ENCODE measurements around the gene PLEKHA8.
"Not testable (repeated sequence)": the region's sequence is repeated elsewhere in the genome, so short reads cannot be mapped to it uniquely, and the experiment has no call there.

PLEKHA8 gene

DNA sequence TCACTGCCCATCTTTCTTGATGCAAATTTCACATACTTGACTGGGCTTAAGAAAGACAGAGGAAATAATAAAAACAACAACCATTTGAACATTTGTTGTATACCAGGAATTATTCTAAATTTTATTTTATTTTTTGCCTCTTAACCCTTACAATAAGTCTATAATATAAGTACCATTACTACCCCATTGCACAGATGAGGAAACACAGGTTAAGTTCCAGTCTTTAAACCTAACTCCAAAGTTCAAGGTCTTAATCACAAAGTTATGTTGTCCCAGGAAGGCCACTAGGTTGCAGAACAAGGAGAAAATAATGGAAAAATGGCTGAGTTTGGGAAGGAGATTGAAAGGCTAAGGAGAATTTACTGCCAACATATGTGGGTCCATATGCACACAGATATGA is 5.2 kb upstream of the PLEKHA8 start:
- DNase-seq (ENCODE audit: low read depth, low spot score) = no peak

DNA sequence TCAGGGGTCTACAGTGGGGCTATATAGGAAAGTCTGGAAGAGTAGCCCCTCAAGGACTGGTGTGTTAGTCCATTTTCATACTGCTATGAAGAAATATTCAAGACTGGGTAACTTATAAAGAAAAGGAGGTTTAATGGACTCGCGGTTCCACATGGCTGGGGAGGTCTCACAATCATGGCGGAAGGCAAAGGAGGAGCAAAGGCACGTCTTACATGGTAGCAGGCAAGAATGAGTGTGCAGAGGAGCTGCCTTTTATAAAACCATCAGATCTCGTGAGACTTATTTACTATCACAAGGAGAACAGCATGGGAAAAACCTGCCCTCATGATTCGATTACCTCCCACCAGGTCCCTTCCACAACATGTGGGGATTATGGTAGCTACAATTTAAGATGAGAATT is 4.7 kb upstream of the PLEKHA8 start:
- DNase-seq (ENCODE audit: low read depth, low spot score) = no peak

DNA sequence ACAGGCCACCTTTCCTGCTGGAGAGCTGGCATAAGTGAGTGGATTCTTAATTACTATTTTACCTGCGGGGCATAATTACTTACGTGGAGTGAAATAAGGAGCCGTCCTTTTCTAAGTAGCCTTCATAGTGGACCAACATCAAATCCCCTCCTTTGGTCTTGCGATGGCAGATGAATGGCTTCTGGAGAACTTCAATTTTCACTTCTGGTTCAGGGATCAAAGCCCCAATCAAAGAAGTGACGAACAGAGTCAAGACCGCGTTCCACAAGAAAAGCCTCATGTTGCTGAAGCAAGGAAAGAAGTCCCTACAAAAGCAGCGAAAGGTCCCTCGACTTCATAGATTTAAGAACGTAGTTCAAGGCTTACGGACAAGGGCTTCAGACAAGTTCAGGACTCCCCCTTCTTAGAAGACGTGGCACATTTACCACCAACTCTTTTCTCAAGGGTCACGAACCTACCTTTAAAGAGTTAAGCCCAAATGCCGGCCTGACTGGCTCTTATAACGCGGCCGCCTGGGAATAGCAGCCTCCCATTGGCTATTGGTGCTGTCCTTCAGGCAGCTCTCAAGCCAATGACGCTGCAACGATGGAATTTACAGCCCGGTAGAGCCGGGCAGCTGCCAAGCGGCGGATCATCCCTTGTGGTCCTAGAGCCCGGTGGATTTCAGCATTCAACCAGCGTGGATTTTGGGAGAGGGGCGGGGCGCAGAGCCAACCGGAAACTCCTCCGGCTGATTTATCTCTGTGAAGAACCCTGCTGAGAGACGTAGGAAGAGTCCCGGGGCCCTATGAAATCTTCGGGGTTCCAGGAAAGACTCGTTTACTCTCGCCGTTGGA is 1.8 kb upstream of the PLEKHA8 start, which contains the start of gene FKBP14:
Gene FKBP14, minus strand, starts transcription at position 474 of the 836 bp plus-strand sequence. Its CDS starts 194 bp downstream, at position 280.
- peak; percentile 100 for DNase-seq (ENCODE audit: low read depth, low spot score)

DNA sequence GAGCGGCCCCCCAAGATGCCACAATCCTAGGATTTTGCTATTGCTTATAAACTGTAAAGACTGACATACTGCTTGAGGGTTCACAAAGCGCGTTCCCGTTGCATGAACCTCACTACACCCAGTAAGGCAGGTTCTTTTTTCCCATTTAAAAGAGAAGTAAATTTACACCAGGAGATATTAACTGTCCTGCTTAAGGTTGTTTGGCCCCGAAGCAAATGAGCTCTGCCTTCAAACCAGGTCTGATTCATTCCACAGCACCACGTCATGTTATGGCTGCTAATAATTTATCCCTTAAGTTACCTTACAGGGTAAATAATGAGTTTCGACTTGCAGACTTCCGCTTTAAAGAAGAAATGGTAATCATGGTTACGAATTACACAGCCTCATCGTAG is 1.2 kb upstream of the PLEKHA8 start:
- no peak for DNase-seq (ENCODE audit: low read depth, low spot score)

DNA sequence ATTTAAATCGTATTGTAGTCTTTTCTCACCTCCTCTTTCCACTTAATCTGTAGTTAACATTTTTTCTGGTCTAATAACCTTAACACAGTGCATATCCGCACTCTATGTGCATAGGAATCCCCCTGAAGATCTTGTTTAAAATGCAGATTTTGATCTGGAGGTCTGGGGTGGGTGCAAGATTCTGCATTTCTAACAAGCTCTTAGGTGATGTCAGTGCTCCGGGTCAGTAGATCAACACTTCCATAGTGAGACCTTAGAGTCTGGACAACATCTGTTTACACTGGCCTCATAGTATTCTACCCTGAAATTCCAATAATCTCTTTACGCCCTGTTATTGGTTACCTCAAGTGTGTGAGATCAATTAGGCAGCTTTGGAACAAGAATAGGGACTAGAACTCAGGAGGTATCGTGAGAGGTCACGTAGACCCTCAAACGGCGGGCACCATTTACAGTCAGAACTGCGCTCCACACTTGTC is 434 bp upstream of the PLEKHA8 start:
- no peak for DNase-seq (ENCODE audit: low read depth, low spot score)

DNA sequence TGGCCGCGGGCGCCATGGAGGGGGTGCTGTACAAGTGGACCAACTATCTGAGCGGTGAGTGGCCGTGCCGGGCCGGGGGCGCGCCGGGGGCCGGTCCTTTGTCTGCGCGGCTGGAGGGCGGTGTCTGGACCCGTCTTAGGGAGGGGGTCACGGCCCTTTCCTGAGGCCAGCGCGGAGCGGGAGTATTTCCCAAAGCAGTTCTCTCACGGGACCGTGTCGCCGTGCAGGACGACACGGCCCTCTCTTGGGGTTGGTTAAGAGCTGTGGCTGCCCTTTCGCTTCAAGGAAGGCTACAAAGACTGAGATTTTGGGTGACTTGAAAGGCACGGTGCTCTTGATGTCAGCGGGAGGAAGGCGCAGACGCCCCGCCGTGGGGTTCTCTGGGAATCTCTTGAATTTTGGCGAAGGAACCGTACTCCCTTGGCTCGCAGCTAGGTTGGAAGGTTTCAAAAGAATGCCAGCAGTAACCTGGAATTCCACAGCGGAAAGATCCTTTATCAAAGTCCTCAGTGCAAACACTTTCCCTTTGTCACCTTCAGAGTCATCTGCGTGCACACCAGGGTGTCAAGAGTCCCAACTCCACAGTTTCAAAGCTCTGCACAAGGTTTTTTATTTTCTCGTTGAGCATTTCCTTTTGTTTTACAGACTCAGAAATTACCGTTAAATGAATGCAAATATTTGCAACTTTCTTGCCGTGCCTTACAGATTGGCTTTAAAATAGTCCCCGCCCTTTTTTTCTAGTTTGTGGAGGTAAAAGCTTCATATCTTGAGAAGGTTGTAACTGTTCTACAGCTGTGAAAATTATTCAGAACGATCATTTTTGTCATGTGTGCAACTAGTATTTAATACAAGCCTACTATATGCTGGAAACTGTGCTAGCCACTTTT is 780 bp downstream of the PLEKHA8 start:
- DNase-seq (ENCODE audit: low read depth, low spot score) = no peak

DNA sequence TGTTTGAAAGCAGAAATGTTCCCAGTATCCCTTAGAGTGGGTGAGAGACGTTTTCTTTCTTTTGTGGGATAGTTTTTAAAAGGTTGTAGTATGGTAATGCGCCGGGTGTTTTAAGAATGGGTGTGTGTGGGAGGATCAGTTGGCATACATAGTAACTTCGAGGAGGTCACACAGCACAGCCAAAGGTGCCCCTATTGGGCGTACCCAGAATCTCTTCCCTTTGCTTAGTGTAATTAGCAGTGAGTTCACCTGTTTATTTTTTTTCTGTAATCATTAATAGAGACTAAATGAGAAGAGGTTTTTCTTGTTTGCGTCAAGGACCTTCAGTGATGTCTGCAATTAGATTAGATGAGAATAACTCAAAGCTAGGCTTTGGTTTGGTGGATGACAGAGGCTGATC is 1.5 kb downstream of the PLEKHA8 start:
- no peak for DNase-seq (ENCODE audit: low read depth, low spot score)

DNA sequence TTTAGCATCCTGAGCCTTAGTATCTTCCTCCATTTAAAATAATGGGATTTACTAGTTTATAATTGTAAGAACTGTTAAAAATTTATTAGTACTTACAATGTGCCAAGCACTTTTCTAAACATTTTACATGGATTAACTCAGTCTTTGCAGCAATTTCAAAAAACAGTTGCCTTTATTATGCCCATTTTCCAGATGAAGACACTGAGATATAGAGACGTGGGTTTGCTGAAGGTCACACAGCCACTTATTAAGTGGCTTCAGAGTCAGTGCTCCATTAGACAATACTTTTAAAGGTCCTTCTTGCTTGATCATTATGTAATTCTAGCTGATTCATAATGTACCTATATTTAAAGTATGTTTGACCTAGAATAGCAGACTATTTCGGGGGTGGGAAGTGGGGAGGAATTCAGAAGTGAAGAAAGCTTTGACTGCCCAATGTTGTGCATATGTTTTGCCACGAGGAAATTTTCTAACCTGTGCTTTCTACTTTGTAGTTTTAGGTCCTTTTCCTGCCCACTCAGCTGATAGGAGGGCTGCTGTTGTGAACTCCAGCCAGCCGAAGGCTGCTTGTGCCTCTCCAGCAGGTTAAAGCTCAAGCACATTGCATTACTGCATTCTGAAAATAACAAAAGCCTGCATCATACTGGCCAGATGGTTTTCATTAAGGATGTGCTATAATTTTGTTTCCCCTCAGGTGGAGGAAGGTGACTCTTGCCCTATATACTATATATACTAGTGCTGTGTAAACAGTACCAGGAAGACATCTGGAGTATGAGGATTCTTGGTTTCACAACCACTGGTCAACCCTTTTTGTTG is 4.3 kb downstream of the PLEKHA8 start:
- DNase-seq (ENCODE audit: low read depth, low spot score) = no peak

DNA sequence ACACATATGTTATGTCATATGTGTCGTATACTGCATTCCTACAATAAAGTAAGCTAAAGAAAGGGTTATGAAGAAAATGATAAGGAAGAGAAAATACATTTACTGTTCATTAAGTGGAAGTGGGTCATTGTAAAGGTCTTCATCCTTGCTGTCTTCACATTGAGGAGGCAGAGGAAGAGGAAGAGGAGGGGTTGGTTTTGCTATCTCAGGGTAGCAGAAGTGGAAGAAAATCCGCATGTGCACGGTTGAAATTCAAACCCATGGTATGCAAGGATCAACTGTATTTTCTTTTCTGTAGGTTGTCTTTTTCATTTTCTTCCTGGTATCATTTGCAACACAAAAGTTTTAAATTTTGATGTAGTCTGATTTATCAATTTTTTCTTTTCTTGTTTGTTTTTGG is 6.3 kb downstream of the PLEKHA8 start:
- DNase-seq (ENCODE audit: low read depth, low spot score) = no peak

DNA sequence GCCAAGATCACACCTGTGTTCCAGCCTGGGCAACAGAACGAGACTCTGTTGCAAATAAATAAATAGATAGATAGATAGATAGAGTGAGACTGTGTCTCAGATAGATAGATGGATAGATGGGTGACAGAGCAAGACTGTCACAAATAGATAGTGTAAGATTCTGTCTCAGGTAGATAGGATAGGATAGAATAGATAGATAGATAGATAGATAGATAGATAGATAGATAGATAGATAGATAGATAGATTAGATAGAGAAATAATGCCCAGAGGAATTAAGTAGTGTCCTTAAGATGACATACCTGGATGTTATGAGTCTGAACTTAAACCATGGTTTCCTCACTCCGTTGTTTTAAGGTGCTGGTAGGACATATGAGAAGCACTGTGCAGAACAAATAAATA is 8.0 kb downstream of the PLEKHA8 start:
- no peak for DNase-seq (ENCODE audit: low read depth, low spot score)

DNA sequence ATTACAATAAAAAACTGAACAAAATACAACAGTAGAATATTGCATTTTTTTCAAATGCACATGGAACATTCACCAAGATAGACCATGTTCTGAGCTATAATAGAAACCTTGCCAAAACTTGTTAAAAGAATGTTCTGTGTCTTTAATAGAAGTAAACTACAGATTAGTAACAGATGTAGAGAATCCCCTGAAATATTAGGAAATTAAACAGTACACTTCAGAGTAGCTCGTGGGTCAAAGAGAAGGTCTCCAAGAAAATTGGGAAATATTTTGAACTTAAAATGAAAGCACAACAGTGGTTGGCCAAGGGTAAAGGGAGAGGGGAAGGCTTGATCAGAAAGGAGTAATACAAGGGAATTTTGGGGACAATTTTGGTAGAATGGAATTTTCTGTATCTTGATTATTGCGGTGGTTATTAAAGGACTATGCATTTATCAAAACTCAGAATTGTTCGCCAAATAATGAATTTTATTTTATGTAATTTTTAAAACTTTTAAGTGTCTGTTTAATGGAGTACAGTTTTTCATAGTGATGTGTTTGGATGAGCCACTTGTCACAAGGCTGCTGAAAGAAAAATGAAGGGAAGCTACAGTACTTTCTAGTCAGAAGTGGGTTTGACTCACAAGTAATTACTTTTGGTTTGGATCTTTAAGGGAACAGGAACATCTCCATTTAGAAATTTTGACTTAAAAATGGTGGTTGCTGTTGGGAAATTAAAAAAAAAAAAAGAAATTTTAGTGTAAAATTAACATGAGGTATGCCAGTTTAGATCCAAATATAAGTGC is 10.2 kb downstream of the PLEKHA8 start:
- DNase-seq (ENCODE audit: low read depth, low spot score) = no peak

DNA sequence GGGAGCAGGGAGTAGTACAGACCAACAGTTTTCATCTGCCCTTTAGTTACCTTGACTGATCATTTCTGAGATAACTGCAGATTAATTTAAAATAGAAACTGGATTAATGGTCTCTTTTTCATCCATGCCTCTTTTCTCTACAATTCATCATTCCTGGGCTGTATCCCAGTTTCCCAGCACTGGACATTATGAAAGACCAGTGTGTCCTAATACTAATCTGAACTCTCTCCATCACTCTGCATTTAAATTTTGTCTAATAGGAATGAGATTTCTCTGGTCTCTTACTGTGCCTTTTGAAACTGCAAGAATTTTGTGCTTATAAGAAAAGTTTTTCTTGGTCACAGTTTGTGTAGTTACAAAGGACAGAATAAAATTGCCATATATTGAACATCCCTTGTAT is 12.7 kb downstream of the PLEKHA8 start:
- DNase-seq (ENCODE audit: low read depth, low spot score) = no peak

DNA sequence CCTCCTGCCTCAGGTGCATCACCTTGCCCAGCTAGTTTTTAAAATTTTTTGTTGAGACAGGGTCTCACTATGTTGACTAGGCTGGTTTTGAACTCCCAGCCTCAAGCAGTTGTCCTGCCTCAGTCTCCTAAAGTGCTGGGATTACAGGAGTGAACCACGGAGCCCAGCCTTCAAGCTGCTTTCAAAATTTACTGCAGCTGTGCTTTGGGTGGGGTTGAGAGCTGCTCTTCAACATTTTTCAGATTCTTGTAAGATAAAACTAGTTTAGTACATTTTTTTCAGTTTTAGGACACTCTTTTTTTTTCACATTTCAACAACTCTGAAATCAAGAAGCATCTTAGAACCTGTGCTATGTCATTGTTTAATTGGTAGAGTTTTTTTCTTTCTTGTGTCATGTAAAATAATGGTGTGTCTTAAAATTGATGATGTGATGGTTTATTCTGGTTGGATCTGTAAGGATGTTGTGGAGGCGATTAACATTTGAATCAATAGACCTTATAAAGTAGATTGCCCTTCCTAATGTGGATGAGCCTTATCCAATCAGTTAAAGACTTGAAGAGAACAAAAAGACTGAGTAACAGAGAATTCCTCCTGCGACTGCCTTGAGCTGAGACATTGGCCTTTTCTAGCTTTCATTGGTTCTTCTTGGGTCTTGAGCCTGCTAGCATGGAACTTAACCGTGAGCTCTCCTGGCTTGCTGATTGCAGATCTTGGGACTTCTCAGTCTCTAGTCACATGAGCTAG is 13.5 kb downstream of the PLEKHA8 start:
- no peak for DNase-seq (ENCODE audit: low read depth, low spot score)

DNA sequence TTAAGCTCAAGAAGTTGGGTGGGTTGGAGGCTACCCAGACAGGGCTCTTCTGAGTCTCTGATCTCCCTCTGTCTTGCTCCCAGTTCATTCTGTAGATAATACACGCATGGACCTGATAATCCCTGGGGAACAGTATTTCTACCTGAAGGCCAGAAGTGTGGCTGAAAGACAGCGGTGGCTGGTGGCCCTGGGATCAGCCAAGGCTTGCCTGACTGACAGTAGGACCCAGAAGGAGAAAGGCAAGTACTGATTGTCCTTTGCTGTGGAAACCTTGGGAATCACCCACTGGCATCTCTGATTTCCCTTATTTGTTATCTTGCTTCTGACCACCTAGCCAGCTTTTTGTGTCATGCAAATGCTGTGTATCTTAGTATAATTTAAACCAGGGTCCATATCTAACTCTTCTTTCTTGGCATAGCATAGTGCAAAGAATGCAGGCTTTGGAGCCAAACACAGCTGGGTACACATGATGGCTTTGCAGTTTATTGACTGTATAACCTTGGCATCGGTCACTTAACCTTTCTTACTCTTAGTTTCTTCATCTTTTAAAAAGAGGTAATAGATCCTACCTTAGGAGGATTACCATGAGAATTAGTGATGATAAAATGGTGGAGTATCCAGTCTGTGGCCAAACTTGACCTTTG is 18.0 kb downstream of the PLEKHA8 start:
- DNase-seq (ENCODE audit: low read depth, low spot score) = no peak

DNA sequence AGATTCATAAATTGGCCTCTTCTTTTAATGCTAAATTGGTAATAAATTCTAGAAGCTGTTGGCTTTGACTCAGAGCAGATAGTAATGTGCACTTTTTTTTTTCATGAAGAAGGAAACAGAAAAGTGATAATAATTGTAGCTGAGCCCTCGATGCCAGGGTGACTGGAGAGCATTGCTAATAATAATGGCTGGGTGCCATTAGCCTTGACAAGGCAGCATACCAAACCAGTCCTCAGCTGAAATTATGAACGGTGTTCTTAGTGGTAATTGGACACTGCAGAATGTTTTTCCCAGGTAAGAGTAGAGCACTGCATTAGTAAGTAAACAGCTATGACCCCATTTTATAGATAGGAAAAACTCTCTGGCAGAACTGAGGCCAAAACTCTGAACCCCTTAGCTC is 18.9 kb downstream of the PLEKHA8 start:
- DNase-seq (ENCODE audit: low read depth, low spot score) = no peak

DNA sequence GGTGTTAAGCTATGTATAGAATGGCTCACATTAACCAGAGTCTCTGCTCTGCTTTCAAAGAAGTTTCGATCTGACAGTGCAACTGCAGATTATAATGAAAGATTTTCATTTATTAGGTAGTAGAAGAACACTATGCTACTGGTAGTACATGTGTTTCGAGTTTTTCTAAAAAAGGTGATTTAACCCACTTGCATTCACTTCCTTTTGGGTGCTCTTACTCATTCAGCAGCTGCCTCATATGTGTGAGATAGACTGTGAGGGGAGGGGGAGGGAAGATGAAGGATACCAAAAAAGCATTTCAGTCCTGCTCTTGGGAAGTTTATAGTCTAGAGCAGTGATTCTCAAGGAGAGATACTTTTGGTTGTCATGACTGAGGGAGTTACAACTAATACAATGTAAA is 20.4 kb downstream of the PLEKHA8 start:
- no peak for DNase-seq (ENCODE audit: low read depth, low spot score)

DNA sequence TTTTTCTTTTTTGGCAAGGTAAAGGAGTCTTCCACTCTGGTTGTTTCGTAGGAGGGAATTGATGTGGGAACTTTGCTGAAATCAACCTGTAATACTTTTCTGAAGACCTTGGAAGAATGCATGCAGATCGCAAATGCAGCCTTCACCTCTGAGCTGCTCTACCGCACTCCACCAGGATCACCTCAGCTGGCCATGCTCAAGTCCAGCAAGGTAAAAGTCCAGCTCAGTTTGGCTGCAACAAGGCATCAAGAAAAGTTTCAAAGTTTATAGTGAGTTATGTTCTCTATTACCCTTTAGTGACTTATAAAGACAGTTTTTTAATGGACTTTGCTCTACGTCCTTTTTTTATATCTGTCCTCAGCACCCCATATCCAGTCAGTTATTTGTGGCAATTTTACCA is 21.0 kb downstream of the PLEKHA8 start:
- DNase-seq (ENCODE audit: low read depth, low spot score) = no peak

DNA sequence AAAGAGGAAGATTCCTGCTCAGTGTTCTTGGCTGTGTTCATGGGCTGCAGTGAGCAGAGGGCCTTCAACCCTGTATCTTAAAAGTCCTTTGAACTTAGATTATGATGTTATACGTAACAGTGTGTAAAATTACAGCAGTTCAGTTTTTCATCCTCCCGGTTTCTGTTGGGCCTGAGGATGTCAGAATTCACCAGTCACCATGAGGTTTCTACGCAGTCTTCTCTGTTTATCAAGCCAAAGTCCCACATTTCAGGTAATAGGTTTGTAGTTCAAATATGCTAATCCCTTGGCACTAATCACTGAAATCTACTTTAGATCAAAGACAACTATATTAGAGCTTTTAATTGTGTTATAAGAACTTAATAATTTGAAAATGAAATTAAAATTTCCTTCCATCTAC is 24.9 kb downstream of the PLEKHA8 start:
- no peak for DNase-seq (ENCODE audit: low read depth, low spot score)

DNA sequence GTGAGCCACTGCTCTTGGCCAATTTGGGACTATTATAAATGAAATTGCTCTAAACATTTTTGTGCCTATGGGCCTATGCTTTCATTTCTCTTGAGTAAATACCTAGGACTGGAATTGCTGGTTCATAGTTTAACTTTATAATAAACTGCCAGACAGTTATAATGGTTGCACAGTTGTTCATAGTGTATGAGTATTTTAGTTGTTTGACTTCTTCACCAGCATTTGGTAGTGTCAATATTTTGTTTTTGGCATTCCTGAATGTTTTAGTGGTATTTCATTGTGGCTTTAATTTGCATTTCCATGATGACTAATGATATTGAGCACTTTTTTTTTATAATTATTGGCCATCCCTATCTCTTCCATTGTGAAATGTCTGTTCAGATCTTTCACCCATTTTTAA is 29.5 kb downstream of the PLEKHA8 start:
- DNase-seq (ENCODE audit: low read depth, low spot score) = no peak

DNA sequence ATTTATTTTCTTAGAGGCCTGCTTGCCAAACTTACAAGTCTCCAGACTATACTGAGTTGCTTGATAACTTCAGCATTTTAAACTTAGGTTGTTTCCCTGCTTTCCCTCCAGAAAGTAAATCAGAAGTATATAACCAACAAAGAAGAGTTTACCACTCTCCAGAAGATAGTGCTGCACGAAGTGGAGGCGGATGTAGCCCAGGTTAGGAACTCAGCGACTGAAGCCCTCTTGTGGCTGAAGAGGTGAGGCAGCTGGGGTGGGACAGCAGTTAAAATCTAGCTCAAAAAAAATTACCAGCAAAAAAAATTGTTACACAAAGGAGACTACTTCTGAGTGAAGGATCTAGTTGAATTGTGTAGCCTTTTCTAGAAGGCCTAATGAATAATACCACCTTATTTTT is 33.6 kb downstream of the PLEKHA8 start:
- not testable (repeated sequence) for DNase-seq (ENCODE audit: low read depth, low spot score)

Measured in iPS DF 19.7 (cell line).